HUES6 (cell line): ENCODE measurements around the gene EIF4A3.

Experiments used
- H3K27ac ChIP-seq: 2 replicates; pipeline ENCODE4 v1.7.0; 2013; ENCODE audit warnings: low read depth, mild to moderate bottlenecking, low read length, inconsistent platforms
- H3K27me3 ChIP-seq: 2 replicates; pipeline ENCODE4 v1.6.1; 2013; ENCODE audit warnings: low read length; ENCODE audit not compliant: control insufficient read depth, insufficient read depth
- H3K36me3 ChIP-seq: 2 replicates; pipeline ENCODE4 v1.6.1; 2013; ENCODE audit warnings: low read length; ENCODE audit not compliant: control insufficient read depth, insufficient read depth
- H3K4me1 ChIP-seq: 2 replicates; pipeline ENCODE4 v1.6.1; 2013; ENCODE audit warnings: low read length; ENCODE audit not compliant: control insufficient read depth, insufficient read depth
- H3K4me3 ChIP-seq: 2 replicates; pipeline ENCODE4 v1.5.1; 2013; ENCODE audit warnings: low read depth, low read length
- H3K9ac ChIP-seq: one replicate; pipeline ENCODE4 v1.6.1; 2013; ENCODE audit warnings: mild to moderate bottlenecking, low read length
- H3K9me3 ChIP-seq: 2 replicates; pipeline ENCODE4 v1.6.1; 2013; ENCODE audit warnings: low read depth, low read length; ENCODE audit not compliant: control insufficient read depth, insufficient read depth

EIF4A3 gene

DNA sequence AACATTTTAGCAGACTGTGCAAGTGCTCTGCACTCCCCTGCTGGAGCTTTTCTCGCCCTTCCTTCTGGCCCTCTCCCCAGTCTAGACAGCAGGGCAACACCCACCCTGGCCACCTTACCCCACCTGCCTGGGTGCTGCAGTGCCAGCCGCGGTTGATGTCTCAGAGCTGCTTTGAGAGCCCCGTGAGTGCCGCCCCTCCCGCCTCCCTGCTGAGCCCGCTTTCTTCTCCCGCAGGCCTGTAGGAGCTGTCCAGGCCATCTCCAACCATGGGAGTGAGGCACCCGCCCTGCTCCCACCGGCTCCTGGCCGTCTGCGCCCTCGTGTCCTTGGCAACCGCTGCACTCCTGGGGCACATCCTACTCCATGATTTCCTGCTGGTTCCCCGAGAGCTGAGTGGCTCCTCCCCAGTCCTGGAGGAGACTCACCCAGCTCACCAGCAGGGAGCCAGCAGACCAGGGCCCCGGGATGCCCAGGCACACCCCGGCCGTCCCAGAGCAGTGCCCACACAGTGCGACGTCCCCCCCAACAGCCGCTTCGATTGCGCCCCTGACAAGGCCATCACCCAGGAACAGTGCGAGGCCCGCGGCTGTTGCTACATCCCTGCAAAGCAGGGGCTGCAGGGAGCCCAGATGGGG, 42.5 kb downstream of the EIF4A3 start:
- no peak overlapping the region for H3K4me3 ChIP-seq
- H3K27me3 ChIP-seq: no peaks in the 10 kb centered on the region
- H3K36me3 ChIP-seq: peaks cover 15% of the 10 kb centered on the region
- H3K9ac ChIP-seq: no peak overlapping the region
- H3K27ac ChIP-seq: no peak overlapping the region
- no peaks in the 10 kb centered on the region for H3K9me3 ChIP-seq
- H3K4me1 ChIP-seq: peaks cover 15% of the 10 kb centered on the region

DNA sequence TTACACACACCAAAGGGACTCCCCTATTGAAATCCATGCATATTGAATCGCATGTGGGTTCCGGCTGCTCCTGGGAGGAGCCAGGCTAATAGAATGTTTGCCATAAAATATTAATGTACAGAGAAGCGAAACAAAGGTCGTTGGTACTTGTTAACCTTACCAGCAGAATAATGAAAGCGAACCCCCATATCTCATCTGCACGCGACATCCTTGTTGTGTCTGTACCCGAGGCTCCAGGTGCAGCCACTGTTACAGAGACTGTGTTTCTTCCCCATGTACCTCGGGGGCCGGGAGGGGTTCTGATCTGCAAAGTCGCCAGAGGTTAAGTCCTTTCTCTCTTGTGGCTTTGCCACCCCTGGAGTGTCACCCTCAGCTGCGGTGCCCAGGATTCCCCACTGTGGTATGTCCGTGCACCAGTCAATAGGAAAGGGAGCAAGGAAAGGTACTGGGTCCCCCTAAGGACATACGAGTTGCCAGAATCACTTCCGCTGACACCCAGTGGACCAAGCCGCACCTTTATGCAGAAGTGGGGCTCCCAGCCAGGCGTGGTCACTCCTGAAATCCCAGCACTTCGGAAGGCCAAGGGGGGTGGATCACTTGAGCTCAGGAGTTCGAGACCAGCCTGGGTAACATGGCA, 43.4 kb downstream of the EIF4A3 start:
- peaks cover 15% of the 10 kb centered on the region for H3K4me1 ChIP-seq
- peaks cover 9% of the 10 kb centered on the region; the same call in 1 of the 2 replicates for H3K36me3 ChIP-seq
- H3K9me3 ChIP-seq: no peaks in the 10 kb centered on the region
- no peak overlapping the region for H3K27ac ChIP-seq
- H3K4me3 ChIP-seq: no peak overlapping the region
- no peaks in the 10 kb centered on the region for H3K27me3 ChIP-seq
- H3K9ac ChIP-seq: no peak overlapping the region

DNA sequence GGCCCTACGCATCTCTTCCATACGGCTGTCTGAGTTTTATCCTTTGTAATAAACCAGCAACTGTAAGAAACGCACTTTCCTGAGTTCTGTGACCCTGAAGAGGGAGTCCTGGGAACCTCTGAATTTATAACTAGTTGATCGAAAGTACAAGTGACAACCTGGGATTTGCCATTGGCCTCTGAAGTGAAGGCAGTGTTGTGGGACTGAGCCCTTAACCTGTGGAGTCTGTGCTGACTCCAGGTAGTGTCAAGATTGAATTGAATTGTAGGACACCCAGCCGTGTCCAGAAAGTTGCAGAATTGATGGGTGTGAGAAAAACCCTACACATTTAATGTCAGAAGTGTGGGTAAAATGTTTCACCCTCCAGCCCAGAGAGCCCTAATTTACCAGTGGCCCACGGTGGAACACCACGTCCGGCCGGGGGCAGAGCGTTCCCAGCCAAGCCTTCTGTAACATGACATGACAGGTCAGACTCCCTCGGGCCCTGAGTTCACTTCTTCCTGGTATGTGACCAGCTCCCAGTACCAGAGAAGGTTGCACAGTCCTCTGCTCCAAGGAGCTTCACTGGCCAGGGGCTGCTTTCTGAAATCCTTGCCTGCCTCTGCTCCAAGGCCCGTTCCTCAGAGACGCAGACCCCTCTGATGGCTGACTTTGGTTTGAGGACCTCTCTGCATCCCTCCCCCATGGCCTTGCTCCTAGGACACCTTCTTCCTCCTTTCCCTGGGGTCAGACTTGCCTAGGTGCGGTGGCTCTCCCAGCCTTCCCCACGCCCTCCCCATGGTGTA, 44.1 kb downstream of the EIF4A3 start:
- H3K27ac ChIP-seq: no peak overlapping the region
- H3K4me1 ChIP-seq: peaks cover 15% of the 10 kb centered on the region
- no peaks in the 10 kb centered on the region for H3K27me3 ChIP-seq
- no peak overlapping the region for H3K9ac ChIP-seq
- H3K36me3 ChIP-seq: peaks cover 3% of the 10 kb centered on the region; the same call in 1 of the 2 replicates
- no peaks in the 10 kb centered on the region for H3K9me3 ChIP-seq
- peak overlapping the region; percentile 98 for H3K4me3 ChIP-seq

DNA sequence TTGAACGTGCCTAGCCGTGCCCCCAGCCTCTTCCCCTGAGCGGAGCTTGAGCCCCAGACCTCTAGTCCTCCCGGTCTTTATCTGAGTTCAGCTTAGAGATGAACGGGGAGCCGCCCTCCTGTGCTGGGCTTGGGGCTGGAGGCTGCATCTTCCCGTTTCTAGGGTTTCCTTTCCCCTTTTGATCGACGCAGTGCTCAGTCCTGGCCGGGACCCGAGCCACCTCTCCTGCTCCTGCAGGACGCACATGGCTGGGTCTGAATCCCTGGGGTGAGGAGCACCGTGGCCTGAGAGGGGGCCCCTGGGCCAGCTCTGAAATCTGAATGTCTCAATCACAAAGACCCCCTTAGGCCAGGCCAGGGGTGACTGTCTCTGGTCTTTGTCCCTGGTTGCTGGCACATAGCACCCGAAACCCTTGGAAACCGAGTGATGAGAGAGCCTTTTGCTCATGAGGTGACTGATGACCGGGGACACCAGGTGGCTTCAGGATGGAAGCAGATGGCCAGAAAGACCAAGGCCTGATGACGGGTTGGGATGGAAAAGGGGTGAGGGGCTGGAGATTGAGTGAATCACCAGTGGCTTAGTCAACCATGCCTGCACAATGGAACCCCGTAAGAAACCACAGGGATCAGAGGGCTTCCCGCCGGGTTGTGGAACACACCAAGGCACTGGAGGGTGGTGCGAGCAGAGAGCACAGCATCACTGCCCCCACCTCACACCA, 44.8 kb downstream of the EIF4A3 start:
- H3K4me1 ChIP-seq: peaks cover 15% of the 10 kb centered on the region
- H3K27ac ChIP-seq: no peak overlapping the region
- H3K9me3 ChIP-seq: no peaks in the 10 kb centered on the region
- H3K4me3 ChIP-seq: peak overlapping the region; percentile 98
- H3K36me3 ChIP-seq: 0 out of 2 replicates have a peak, but pooled peaks cover 2% of the 10 kb centered on the region
- peak overlapping the region; percentile 84 for H3K9ac ChIP-seq
- no peaks in the 10 kb centered on the region for H3K27me3 ChIP-seq

DNA sequence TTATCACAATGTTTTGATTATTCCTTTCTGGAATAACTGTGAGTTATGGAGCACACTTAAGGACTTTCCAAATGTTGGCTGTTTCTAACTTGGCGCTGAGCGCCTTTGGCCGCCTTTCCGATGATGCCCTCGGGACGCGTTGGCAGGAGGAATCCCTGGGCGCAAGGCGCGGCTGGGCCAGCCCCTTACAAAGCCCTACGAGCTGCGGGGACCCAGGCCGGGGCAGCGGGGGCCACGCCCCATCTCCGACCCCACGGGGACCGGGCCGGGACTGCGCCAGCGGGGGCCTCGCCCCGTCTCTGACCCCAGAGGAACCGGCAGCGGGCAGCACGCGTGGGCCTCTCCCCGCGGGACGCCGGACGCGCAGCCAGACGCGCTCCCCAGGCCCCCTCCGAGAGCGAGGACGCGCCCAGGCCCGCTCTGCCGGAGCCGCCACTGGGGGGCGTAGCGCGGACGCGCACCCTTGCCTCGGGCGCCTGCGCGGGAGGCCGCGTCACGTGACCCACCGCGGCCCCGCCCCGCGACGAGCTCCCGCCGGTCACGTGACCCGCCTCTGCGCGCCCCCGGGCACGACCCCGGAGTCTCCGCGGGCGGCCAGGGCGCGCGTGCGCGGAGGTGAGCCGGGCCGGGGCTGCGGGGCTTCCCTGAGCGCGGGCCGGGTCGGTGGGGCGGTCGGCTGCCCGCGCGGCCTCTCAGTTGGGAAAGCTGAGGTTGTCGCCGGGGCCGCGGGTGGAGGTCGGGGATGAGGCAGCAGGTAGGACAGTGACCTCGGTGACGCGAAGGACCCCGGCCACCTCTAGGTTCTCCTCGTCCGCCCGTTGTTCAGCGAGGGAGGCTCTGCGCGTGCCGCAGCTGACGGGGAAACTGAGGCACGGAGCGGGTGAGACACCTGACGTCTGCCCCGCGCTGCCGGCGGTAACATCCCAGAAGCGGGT, 45.6 kb downstream of the EIF4A3 start, which contains the start of gene GAA:
GAA (plus strand) TSS at position 571 of the 935 bp plus-strand sequence. CDS start 3,006 bp downstream, outside the sequence.
- Histone ChIP-seq H3K27ac (peak within 1 kb of the TSS; percentile 66), H3K4me3 (peak within 1 kb of the TSS; percentile 98), H3K9me3 (no peaks in the 10 kb centered on the region), H3K4me1 (peaks cover 15% of the 10 kb centered on the region), H3K27me3 (no peaks in the 10 kb centered on the region), H3K9ac (peak within 1 kb of the TSS; percentile 90), H3K36me3 (0 out of 2 replicates have a peak, but pooled peaks cover 2% of the 10 kb centered on the region)

DNA sequence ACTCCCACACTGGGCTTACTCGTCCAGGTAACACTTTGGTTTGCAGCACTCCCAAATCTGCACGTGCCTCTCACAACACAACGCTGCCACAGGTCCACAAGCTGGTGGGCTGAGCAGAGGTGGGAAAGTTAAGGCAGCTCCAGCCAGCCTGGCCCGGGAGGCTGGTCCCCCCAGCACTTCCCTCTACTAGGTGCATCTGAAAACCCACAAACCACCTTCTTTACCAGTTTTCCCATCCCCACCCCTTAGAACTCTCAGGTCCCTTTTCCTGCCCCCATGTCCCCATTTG, 46.9 kb downstream of the EIF4A3 start:
- H3K27me3 ChIP-seq: no peaks in the 10 kb centered on the region
- H3K27ac ChIP-seq: no peak overlapping the region
- H3K4me3 ChIP-seq: no peak overlapping the region
- H3K36me3 ChIP-seq: no peaks in the 10 kb centered on the region
- H3K9me3 ChIP-seq: no peaks in the 10 kb centered on the region
- no peak overlapping the region for H3K9ac ChIP-seq
- peaks cover 15% of the 10 kb centered on the region for H3K4me1 ChIP-seq

DNA sequence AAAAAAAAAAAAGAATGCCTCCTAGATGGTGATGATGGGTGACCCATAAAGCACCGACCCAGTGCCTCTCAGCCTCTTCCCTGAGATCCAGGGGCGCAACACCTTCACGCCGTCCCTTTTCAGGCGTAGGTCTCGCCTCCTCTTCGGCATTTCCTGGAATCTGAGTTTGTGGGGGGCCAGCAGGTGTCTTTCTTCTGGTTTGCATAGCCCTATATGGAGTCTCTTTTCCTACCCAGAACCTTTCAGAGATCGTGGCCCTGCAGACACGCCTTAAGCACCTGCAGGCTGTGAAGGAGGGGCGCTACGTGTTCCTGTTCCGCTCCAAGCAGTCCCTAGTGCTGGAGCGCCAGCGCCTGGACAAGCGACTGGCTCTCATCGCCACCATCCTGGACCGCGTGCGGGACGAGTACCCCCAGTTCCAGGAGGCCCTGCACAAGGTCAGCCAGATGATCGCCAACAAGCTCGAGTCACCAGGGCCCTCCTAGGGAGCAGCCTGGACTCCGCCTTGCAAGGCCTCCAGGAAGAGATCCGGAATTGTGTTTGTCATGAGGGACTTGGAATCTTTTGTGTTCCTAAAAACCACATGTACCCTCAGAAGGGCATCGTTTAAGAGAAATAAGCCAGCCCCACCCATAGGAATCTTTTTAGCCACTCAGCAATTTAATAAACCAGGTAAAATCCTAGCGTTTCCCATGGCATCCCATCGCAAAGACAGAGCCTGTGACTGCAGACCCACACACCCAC, 47.5 kb downstream of the EIF4A3 start:
- Histone ChIP-seq H3K9me3 (no peaks in the 10 kb centered on the region), H3K36me3 (no peaks in the 10 kb centered on the region), H3K9ac (no peak overlapping the region), H3K4me3 (no peak overlapping the region), H3K27me3 (no peaks in the 10 kb centered on the region), H3K4me1 (peaks cover 15% of the 10 kb centered on the region), H3K27ac (no peak overlapping the region)

DNA sequence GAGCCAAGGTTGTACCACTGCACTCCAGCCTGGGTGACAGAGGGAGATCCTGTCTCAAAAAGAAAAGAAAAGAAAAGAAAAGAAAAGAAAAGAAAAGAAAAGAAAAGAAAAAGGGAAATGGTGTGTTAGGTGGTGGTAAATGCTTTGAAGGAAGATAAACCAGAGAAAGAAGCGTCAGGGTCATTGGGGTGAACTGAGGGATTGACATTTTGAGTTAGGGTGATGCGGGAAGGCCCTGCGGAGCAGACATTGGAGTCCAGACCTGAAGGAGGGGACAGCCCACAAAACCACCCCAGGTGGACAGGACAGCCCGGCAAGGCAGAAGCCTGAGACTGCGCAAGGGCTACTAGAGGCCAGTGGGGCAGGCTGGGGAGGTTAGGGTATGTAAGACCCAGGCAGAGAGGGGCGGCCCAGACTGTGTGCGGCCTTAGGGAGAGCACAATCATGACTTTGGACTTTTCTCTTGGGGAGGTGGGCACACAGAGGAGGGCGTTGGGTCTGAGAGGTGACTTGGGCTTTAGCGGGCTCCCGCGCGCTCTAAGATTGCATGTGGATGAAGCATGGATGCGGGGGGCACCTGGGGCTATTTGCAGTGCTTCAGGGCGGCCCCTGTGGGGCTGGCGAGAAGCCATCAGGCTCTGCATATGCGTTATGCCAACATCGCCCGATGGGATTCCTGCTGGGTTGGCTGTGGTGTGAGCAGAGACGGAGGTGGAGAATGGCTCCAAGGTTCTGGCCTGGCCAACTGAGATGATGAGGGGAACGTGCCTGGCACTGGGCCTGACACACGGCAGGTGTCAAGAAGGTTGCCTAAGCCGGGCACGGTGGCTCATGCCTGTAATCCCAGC, 48.9 kb downstream of the EIF4A3 start:
- Histone ChIP-seq H3K4me3 (no peak overlapping the region), H3K36me3 (no peaks in the 10 kb centered on the region), H3K9me3 (no peaks in the 10 kb centered on the region), H3K9ac (no peak overlapping the region), H3K27ac (no peak overlapping the region), H3K27me3 (no peaks in the 10 kb centered on the region), H3K4me1 (peaks cover 15% of the 10 kb centered on the region)

DNA sequence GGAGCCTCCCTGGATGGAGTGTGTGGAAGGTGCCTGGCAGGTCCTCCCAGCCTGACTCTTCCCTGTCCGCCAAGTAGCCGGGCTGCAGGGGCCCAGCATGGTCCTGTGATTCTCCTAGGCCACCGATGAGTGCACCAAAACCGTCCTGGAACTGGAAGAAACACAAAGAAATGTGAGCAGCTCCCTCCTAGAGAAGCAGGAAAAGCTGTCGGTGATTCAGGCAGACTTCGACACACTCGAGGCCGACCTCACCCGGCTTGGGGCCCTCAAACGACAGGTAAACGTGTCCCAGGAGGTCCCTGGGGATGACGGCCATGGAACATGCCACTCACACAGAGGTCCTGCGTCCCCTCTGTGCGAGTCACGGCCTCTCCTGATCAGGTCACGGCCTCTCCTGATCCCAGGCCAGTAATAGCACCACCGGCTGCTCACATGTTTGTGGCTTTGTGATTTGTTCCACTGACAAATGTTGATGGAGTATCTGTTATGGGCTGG, 49.8 kb downstream of the EIF4A3 start:
- no peaks in the 10 kb centered on the region for H3K9me3 ChIP-seq
- no peak overlapping the region for H3K27ac ChIP-seq
- peaks cover 7% of the 10 kb centered on the region for H3K4me1 ChIP-seq
- H3K36me3 ChIP-seq: no peaks in the 10 kb centered on the region
- no peaks in the 10 kb centered on the region for H3K27me3 ChIP-seq
- no peak overlapping the region for H3K9ac ChIP-seq
- H3K4me3 ChIP-seq: no peak overlapping the region
